ENCODE measurements around the gene CRACR2A. TPM values are rescaled to one million over a fixed set of nuclear protein-coding genes. Genes with fewer than 3 reads are reported as not detected.

CRACR2A gene
- total RNA-seq, 1 donor from 2014 or later, result 6.5 TPM

GRCh38 chr12:3718100-3718499, 34.8 kb downstream of the CRACR2A start:
- no peak overlapping the region for H3K27ac Mint-ChIP-seq (ENCODE audit: unreplicated experiment)
- no peak for TF ChIP-seq CTCF (IDR thresholded peaks at IDR 0.05; ENCODE audit: unreplicated experiment)
- no peaks in the 10 kb centered on the region for H3K4me1 Mint-ChIP-seq (ENCODE audit: unreplicated experiment)
- H3K36me3 Mint-ChIP-seq (ENCODE audit: low read depth, unreplicated experiment), result peaks cover 13% of the 10 kb centered on the region
- DNase-seq (ENCODE audit: low spot score), result no peak
- no peaks in the 10 kb centered on the region for H3K9me3 Mint-ChIP-seq (ENCODE audit: unreplicated experiment)
- H3K4me3 Mint-ChIP-seq (ENCODE audit: unreplicated experiment), result no peak overlapping the region
- peaks cover 5% of the 10 kb centered on the region for H3K27me3 Mint-ChIP-seq (ENCODE audit: unreplicated experiment)

GRCh38 chr12:3717283-3717898, 35.5 kb downstream of the CRACR2A start:
- no peak for TF ChIP-seq CTCF (IDR thresholded peaks at IDR 0.05; ENCODE audit: unreplicated experiment)
- Mint-ChIP-seq H3K4me1 (ENCODE audit: unreplicated experiment) (no peaks in the 10 kb centered on the region), H3K27ac (ENCODE audit: unreplicated experiment) (no peak overlapping the region), H3K27me3 (ENCODE audit: unreplicated experiment) (peaks cover 5% of the 10 kb centered on the region), H3K36me3 (ENCODE audit: low read depth, unreplicated experiment) (peaks cover 7% of the 10 kb centered on the region), H3K4me3 (ENCODE audit: unreplicated experiment) (no peak overlapping the region), H3K9me3 (ENCODE audit: unreplicated experiment) (no peaks in the 10 kb centered on the region)
- DNase-seq (ENCODE audit: low spot score), result no peak

DNA sequence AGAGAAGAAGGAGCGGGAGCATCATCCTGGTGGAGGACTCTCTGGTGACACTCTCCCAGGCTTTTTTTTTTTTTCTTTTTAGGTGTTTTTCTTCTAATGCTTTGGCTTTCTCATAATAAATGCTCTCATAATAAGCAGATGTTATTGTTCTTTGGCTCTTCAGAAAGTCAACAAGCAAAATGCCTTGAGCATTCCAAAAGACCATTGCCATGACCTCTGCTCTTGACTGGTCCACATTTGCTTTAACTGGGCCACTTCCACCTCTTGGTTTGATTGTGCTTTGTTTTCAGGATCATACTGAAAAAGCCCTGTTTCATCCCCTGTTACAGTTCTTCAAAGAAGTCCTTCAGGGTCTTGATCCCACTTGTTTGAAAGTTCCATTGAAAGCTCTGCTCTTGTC, 36.9 kb downstream of the CRACR2A start:
- Mint-ChIP-seq H3K4me1 (ENCODE audit: unreplicated experiment) (no peaks in the 10 kb centered on the region), H3K36me3 (ENCODE audit: low read depth, unreplicated experiment) (peaks cover 2% of the 10 kb centered on the region), H3K9me3 (ENCODE audit: unreplicated experiment) (no peaks in the 10 kb centered on the region), H3K27ac (ENCODE audit: unreplicated experiment) (no peak overlapping the region), H3K27me3 (ENCODE audit: unreplicated experiment) (peaks cover 3% of the 10 kb centered on the region), H3K4me3 (ENCODE audit: unreplicated experiment) (no peak overlapping the region)
- DNase-seq (ENCODE audit: low spot score), result no peak
- TF ChIP-seq CTCF (IDR thresholded peaks at IDR 0.05; ENCODE audit: unreplicated experiment), result no peak

- no peak overlapping the region for H3K27ac Mint-ChIP-seq (ENCODE audit: unreplicated experiment)
- no peak overlapping the region for H3K4me3 Mint-ChIP-seq (ENCODE audit: unreplicated experiment)
- H3K27me3 Mint-ChIP-seq (ENCODE audit: unreplicated experiment), result peaks cover 3% of the 10 kb centered on the region
- H3K36me3 Mint-ChIP-seq (ENCODE audit: low read depth, unreplicated experiment), result no peaks in the 10 kb centered on the region
- no peak for TF ChIP-seq CTCF (IDR thresholded peaks at IDR 0.05; ENCODE audit: unreplicated experiment)
- H3K4me1 Mint-ChIP-seq (ENCODE audit: unreplicated experiment), result peaks cover 4% of the 10 kb centered on the region
- no peaks in the 10 kb centered on the region for H3K9me3 Mint-ChIP-seq (ENCODE audit: unreplicated experiment)
- no peak for DNase-seq (ENCODE audit: low spot score)
Observed at GRCh38 chr12:3713947-3714346, 39.0 kb downstream of the CRACR2A start.

- no peak overlapping the region for H3K4me3 Mint-ChIP-seq (ENCODE audit: unreplicated experiment)
- H3K4me1 Mint-ChIP-seq (ENCODE audit: unreplicated experiment), result peaks cover 4% of the 10 kb centered on the region
- no peaks in the 10 kb centered on the region for H3K36me3 Mint-ChIP-seq (ENCODE audit: low read depth, unreplicated experiment)
- H3K27ac Mint-ChIP-seq (ENCODE audit: unreplicated experiment), result no peak overlapping the region
- H3K27me3 Mint-ChIP-seq (ENCODE audit: unreplicated experiment), result no peaks in the 10 kb centered on the region
- no peak for DNase-seq (ENCODE audit: low spot score)
- no peaks in the 10 kb centered on the region for H3K9me3 Mint-ChIP-seq (ENCODE audit: unreplicated experiment)
- no peak for TF ChIP-seq CTCF (IDR thresholded peaks at IDR 0.05; ENCODE audit: unreplicated experiment)
Observed at GRCh38 chr12:3713483-3713882, 39.4 kb downstream of the CRACR2A start.

All from endothelial cell (in vitro differentiated cells).